PC-3 (cell line): ENCODE measurements around the gene MRPL39. TPM values are rescaled to one million over a fixed set of nuclear protein-coding genes. Genes with fewer than 3 reads are reported as not detected.

Source experiments
- ATAC-seq: fragments of 200-7000 bp; cut with Tn5 transposase; 2 replicates; pipeline ENCODE4 v1.9.1; 2020; ENCODE audit warnings: mild to moderate bottlenecking, moderate library complexity
- BruUV-seq: library from RNA; stranded (reverse); fragments of 400-500 nt; replicated peaks from 2 replicates; lab custom pipeline; 2021; lab: Mats Ljungman, UMichigan
- CTCF ChIA-PET: fragments of 300-600 bp; sonication (Branson Sonifier 250); formaldehyde crosslinking; loops from one replicate; lab custom pipeline; 2022; ENCODE audit warnings: antibody characterized with exemption; lab: Charles Lee
- POLR2A ChIA-PET: fragments of 300-600 bp; sonication (Branson Sonifier 250); formaldehyde crosslinking; loops from one replicate; lab custom pipeline; 2022; ENCODE audit warnings: antibody characterized with exemption; ENCODE audit not compliant: unreplicated experiment; lab: Charles Lee
- DNase-seq: peaks from one replicate; pipeline ENCODE4 v3.0.0-alpha.2; 2015
- H2AFZ ChIP-seq: fragments of 300-600 bp; sonication (generic); 2 replicates; pipeline ENCODE4 v1.6.0; 2016; ENCODE audit warnings: antibody characterized with exemption, low read length
- H3F3A ChIP-seq: fragments of 300-600 bp; sonication (generic); one replicate; pipeline ENCODE4 v1.6.0; 2017; ENCODE audit warnings: antibody characterized with exemption, low read length, control low read depth, mild to moderate bottlenecking; ENCODE audit not compliant: unreplicated experiment
- H3K27ac ChIP-seq: fragments of 300-600 bp; sonication (generic); 2 replicates; pipeline ENCODE4 v1.5.1; 2016; ENCODE audit warnings: mild to moderate bottlenecking, low read length
- H3K27me3 ChIP-seq: fragments of 300-600 bp; sonication (generic); 2 replicates; pipeline ENCODE4 v1.6.1; 2016; ENCODE audit warnings: low read length, mixed read lengths
- H3K36me3 ChIP-seq: fragments of 300-600 bp; sonication (generic); 2 replicates; pipeline ENCODE4 v1.6.1; 2016; ENCODE audit warnings: low read depth, mixed run types, low read length, mixed read lengths
- H3K4me1 ChIP-seq: fragments of 300-600 bp; sonication (generic); 2 replicates; pipeline ENCODE4 v1.5.1; 2016; ENCODE audit warnings: low read length; ENCODE audit not compliant: insufficient read depth
- H3K4me2 ChIP-seq: fragments of 300-600 bp; sonication (generic); 2 replicates; pipeline ENCODE4 v1.6.0; 2016; ENCODE audit warnings: low read length
- H3K4me3 ChIP-seq: fragments of 300-600 bp; sonication (generic); 2 replicates; pipeline ENCODE4 v1.5.1; 2016; ENCODE audit warnings: mild to moderate bottlenecking, low read length, mixed read lengths
- H3K79me2 ChIP-seq: fragments of 300-600 bp; sonication (generic); 2 replicates; pipeline ENCODE4 v1.6.1; 2017; ENCODE audit warnings: low read length, mixed read lengths
- H3K9ac ChIP-seq: fragments of 300-600 bp; sonication (generic); 2 replicates; pipeline ENCODE4 v1.6.0; 2016; ENCODE audit warnings: mild to moderate bottlenecking, low read length
- H3K9me2 ChIP-seq: fragments of 300-600 bp; sonication (generic); replicated peaks from 2 replicates; pipeline ENCODE4 v1.6.1; 2016; ENCODE audit warnings: mixed run types, low read length, mixed read lengths
- H3K9me3 ChIP-seq: fragments of 300-600 bp; sonication (generic); 2 replicates; pipeline ENCODE4 v1.6.1; 2016; ENCODE audit warnings: low read length, mixed read lengths
- H4K20me1 ChIP-seq: fragments of 300-600 bp; sonication (generic); 2 replicates; pipeline ENCODE4 v1.6.1; 2016; ENCODE audit warnings: low read length, mixed read lengths
- EZH2 ChIP-seq: fragments of 300-600 bp; sonication (generic); IDR thresholded peaks from one replicate; pipeline ENCODE4 v1.6.1; 2017; ENCODE audit warnings: antibody characterized with exemption, mild to moderate bottlenecking, low read length; ENCODE audit not compliant: unreplicated experiment
- EZH2phosphoT487 ChIP-seq: fragments of 300-600 bp; sonication (generic); IDR thresholded peaks from 2 replicates; pipeline ENCODE4 v1.6.1; 2018; ENCODE audit warnings: mild to moderate bottlenecking, antibody characterized with exemption, low read length, borderline replicate concordance
- intact Hi-C: fragments of 100-400 bp; cut with micrococcal nuclease; formaldehyde crosslinking; loops from 2 replicates; pipeline ENCODE4 v1.9.0; 2023
- total RNA-seq: library from RNA; depleted of rRNA; stranded (reverse); fragments of >200 nt; gene quantifications from 2 replicates; pipeline ENCODE4 v1.2.3, GENCODE V29; 2014
- TF ChIP-seq, protein P1 (sequence below): fragments of 300-600 bp; sonication (generic); conservative IDR thresholded peaks from 2 replicates; pipeline ENCODE4 v1.5.1; 2017; ENCODE audit warnings: antibody characterized with exemption, low read depth, mild to moderate bottlenecking, low read length

The MRPL39 gene
- total RNA-seq, 1 experiment from 2014 or later = 107 TPM

DNA sequence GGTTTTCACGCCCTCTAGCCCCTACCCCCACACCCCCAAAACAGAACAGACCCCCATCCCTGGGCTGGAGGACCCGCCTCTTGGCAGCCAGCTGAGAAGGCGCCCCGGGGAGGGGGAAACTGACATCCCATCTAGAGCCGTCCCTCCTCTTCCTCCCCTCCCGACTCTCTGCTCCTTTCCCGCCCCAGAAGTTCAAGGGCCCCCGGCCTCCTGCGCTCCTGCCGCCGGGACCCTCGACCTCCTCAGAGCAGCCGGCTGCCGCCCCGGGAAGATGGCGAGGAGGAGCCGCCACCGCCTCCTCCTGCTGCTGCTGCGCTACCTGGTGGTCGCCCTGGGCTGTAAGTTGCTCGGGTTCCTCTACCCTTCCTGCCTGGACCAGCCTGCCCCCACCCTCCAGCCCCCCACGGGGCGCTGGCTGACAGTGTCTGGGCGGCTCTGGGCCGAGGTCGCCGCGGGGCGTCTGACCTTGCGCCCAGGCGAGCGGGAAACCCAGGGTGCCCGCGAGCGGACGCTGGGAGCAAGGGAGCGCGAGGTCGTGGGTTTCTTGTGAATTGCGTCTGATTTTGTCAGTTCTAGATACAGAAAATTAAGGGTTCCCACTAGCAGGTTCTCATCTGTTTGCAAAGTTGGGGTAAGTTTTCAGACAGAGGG lies 32.4 kb upstream of the MRPL39 start:
- Histone ChIP-seq H3K9me2 (no peaks in the 10 kb centered on the region), H3K4me2 (no peak overlapping the region), H3K27ac (no peak overlapping the region), H3K79me2 (no peaks in the 10 kb centered on the region), H3K27me3 (peaks cover 28% of the 10 kb centered on the region), H3K4me3 (no peak overlapping the region), H2AFZ (no peak overlapping the region), H3K9me3 (no peaks in the 10 kb centered on the region), H3K4me1 (no peaks in the 10 kb centered on the region), H4K20me1 (no peaks in the 10 kb centered on the region), H3F3A (no peaks in the 10 kb centered on the region), H3K9ac (no peak overlapping the region), H3K36me3 (no peaks in the 10 kb centered on the region)
- ChIA-PET POLR2A (no interaction called here), CTCF (interaction anchor here (0.6 kb wide), 1 partner anchor 221 kb away, joined by 3 read pairs; no protein-coding TSS in a partner anchor)
- intact Hi-C loops = no loop called here
- no peak for ATAC-seq
- TF ChIP-seq EZH2phosphoT487 (no peak), EZH2 (no peak)
- TF ChIP-seq, protein P1, sequence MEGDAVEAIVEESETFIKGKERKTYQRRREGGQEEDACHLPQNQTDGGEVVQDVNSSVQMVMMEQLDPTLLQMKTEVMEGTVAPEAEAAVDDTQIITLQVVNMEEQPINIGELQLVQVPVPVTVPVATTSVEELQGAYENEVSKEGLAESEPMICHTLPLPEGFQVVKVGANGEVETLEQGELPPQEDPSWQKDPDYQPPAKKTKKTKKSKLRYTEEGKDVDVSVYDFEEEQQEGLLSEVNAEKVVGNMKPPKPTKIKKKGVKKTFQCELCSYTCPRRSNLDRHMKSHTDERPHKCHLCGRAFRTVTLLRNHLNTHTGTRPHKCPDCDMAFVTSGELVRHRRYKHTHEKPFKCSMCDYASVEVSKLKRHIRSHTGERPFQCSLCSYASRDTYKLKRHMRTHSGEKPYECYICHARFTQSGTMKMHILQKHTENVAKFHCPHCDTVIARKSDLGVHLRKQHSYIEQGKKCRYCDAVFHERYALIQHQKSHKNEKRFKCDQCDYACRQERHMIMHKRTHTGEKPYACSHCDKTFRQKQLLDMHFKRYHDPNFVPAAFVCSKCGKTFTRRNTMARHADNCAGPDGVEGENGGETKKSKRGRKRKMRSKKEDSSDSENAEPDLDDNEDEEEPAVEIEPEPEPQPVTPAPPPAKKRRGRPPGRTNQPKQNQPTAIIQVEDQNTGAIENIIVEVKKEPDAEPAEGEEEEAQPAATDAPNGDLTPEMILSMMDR = no peak
- BruUV-seq = no TSS peak
- no peak for DNase-seq

- TF ChIP-seq, protein P1 = no peak
- Histone ChIP-seq H3K9me2 (no peaks in the 10 kb centered on the region), H3K4me3 (0 out of 2 replicates have a peak within 1 kb of the TSS, but pooled peaks have one; percentile 37), H3K27me3 (peaks cover 28% of the 10 kb centered on the region), H3K9ac (no peak within 1 kb of the TSS), H2AFZ (peak within 1 kb of the TSS; percentile 29; the same call in 1 of the 2 replicates), H3F3A (no peaks in the 10 kb centered on the region), H4K20me1 (no peaks in the 10 kb centered on the region), H3K9me3 (no peaks in the 10 kb centered on the region), H3K36me3 (no peaks in the 10 kb centered on the region), H3K4me1 (no peaks in the 10 kb centered on the region), H3K4me2 (peak within 1 kb of the TSS; percentile 41), H3K79me2 (no peaks in the 10 kb centered on the region), H3K27ac (no peak within 1 kb of the TSS)
- no peak for DNase-seq
- POLR2A ChIA-PET = no interaction called here
- intact Hi-C loops = no loop called here
- no peak; the same call in 1 of the 2 replicates for ATAC-seq
- CTCF ChIA-PET = interaction anchor here (0.6 kb wide), 1 partner anchor 222 kb away, joined by 3 read pairs; no protein-coding TSS in a partner anchor
- no TSS peak for BruUV-seq
Observed at GRCh38 chr21:25638660-25639550, 31.6 kb upstream of the MRPL39 start, which contains the start of gene JAM2. Gene JAM2 (plus strand): TSS chr21:25639258. CDS start chr21:25639822, 564 bp downstream.
